Tibial artery (tissue), 4 donors: ENCODE measurements around the gene ARHGAP40.

Source experiments
- DNase-seq, 2 donors: peaks; one replicate each; pipeline ENCODE4 v3.0.0-alpha.2; 2019
- H3K27ac ChIP-seq, 2 donors: fragments of 200-600 bp; sonication (generic) in 1 of 2; 1 replicate in 1 of 2; 2 replicates in 1 of 2; pipeline ENCODE4 v1.5.1; 2018 to 2019; ENCODE audit warnings: mild to moderate bottlenecking in 1 of 2
- H3K27me3 ChIP-seq, 2 donors: fragments of 200-600 bp; sonication (generic) in 1 of 2; one replicate each; pipeline versions ENCODE4 v1.5.1 to v1.6.0; 2016 to 2019
- H3K36me3 ChIP-seq, 3 donors: fragments of 200-600 bp; sonication (generic) in 2 of 3; one replicate each; pipeline ENCODE4 v1.5.1; 2016 to 2019; ENCODE audit warnings: mild to moderate bottlenecking in 2 of 3
- H3K4me1 ChIP-seq, 4 donors: fragments of 200-600 bp; sonication (generic) in 2 of 4; 1 replicate in 3 of 4; 2 replicates in 1 of 4; pipeline ENCODE4 v1.5.1; 2016 to 2019
- H3K4me3 ChIP-seq, 2 donors: fragments of 200-600 bp; sonication (generic) in 1 of 2; 1 replicate in 1 of 2; 2 replicates in 1 of 2; pipeline ENCODE4 v1.5.1; 2018 to 2019; ENCODE audit warnings: mild to moderate bottlenecking in 2 of 2
- H3K9me3 ChIP-seq, 3 donors: fragments of 200-600 bp; sonication (generic) in 1 of 3; one replicate each; pipeline ENCODE4 v1.5.1; 2016 to 2019
- CTCF ChIP-seq, 2 experiments: fragments of 200-600 bp in 1 of 2; fragments of 450-650 bp in 1 of 2; IDR thresholded peaks; one replicate each; pipeline ENCODE4 v1.5.1; 2017 to 2019; ENCODE audit warnings: antibody characterized with exemption in 2 of 2, mild to moderate bottlenecking in 1 of 2, moderate library complexity in 1 of 2
- intact Hi-C: fragments of 100-400 bp; cut with DNase I; formaldehyde crosslinking; loops from one replicate; pipeline ENCODE4 v1.15.0; 2023; ENCODE audit warnings: low total_unique reads

Gene ARHGAP40

GRCh38 chr20:38608188-38608587 is 6.6 kb downstream of the ARHGAP40 start:
- H3K27me3 ChIP-seq, result peaks cover 0 to 23% of the 10 kb centered on the region in 2 donors
- intact Hi-C loops, result no loop called here

GRCh38 chr20:38609815-38610214 is 8.2 kb downstream of the ARHGAP40 start:
- no peak for DNase-seq
- no peak for TF ChIP-seq CTCF (IDR thresholded peaks at IDR 0.05)
- peaks cover 0 to 23% of the 10 kb centered on the region in 2 donors for H3K27me3 ChIP-seq

More at GRCh38 chr20:38608188-38608587, 6.6 kb downstream of the ARHGAP40 start:
- Histone ChIP-seq H3K36me3 (no peaks in the 10 kb centered on the region), H3K4me1 (no peaks in the 10 kb centered on the region), H3K9me3 (no peaks in the 10 kb centered on the region), H3K27ac (no peak overlapping the region), H3K4me3 (no peak overlapping the region)
- no peak for DNase-seq
- TF ChIP-seq CTCF (IDR thresholded peaks at IDR 0.05), result no peak

GRCh38 chr20:38610521-38610920 is 8.9 kb downstream of the ARHGAP40 start:
- no peaks in the 10 kb centered on the region for H3K36me3 ChIP-seq
- no peak for TF ChIP-seq CTCF (IDR thresholded peaks at IDR 0.05)
- H3K4me1 ChIP-seq, result no peaks in the 10 kb centered on the region
- intact Hi-C loops, result no loop called here
- no peak for DNase-seq
- H3K27ac ChIP-seq, result no peak overlapping the region
- H3K9me3 ChIP-seq, result no peaks in the 10 kb centered on the region
- H3K27me3 ChIP-seq, result peaks cover 0 to 25% of the 10 kb centered on the region in 2 donors
- no peak overlapping the region for H3K4me3 ChIP-seq

More at GRCh38 chr20:38609815-38610214, 8.2 kb downstream of the ARHGAP40 start:
- H3K36me3 ChIP-seq, result no peaks in the 10 kb centered on the region
- H3K4me3 ChIP-seq, result no peak overlapping the region
- intact Hi-C loops, result no loop called here
- no peak overlapping the region for H3K27ac ChIP-seq
- no peaks in the 10 kb centered on the region for H3K9me3 ChIP-seq
- no peaks in the 10 kb centered on the region for H3K4me1 ChIP-seq

- no peaks in the 10 kb centered on the region for H3K4me1 ChIP-seq
- H3K27me3 ChIP-seq, result peaks cover 0 to 34% of the 10 kb centered on the region in 2 donors
- intact Hi-C loops, result no loop called here
- H3K4me3 ChIP-seq, result no peak overlapping the region
- no peaks in the 10 kb centered on the region for H3K9me3 ChIP-seq
- no peaks in the 10 kb centered on the region for H3K36me3 ChIP-seq
- DNase-seq, result no peak
- TF ChIP-seq CTCF (IDR thresholded peaks at IDR 0.05), result no peak
- H3K27ac ChIP-seq, result no peak overlapping the region
Measured at GRCh38 chr20:38612751-38613515, 11.3 kb downstream of the ARHGAP40 start.

- intact Hi-C loops, result no loop called here
Measured at GRCh38 chr20:38615283-38615682, 13.7 kb downstream of the ARHGAP40 start.

More at GRCh38 chr20:38615283-38615682, 13.7 kb downstream of the ARHGAP40 start:
- peaks cover 0 to 45% of the 10 kb centered on the region in 2 donors for H3K27me3 ChIP-seq
- no peaks in the 10 kb centered on the region for H3K36me3 ChIP-seq
- no peak overlapping the region for H3K4me3 ChIP-seq
- no peaks in the 10 kb centered on the region for H3K4me1 ChIP-seq
- no peak for DNase-seq
- no peak for TF ChIP-seq CTCF (IDR thresholded peaks at IDR 0.05)
- no peak overlapping the region for H3K27ac ChIP-seq
- no peaks in the 10 kb centered on the region for H3K9me3 ChIP-seq
